OCI-M2 (cell line): Measurements from ENCODE around the gene SAMD11.
"Not testable (repeated sequence)": the region's sequence is repeated elsewhere in the genome, so short reads cannot be mapped to it uniquely, and the experiment has no call there.

Experiments
- DNase-seq: peaks from one replicate; lab custom pipeline; 2025; ENCODE audit not compliant: unreplicated experiment; lab: John Stamatoyannopoulos, UW

Gene SAMD11

DNA sequence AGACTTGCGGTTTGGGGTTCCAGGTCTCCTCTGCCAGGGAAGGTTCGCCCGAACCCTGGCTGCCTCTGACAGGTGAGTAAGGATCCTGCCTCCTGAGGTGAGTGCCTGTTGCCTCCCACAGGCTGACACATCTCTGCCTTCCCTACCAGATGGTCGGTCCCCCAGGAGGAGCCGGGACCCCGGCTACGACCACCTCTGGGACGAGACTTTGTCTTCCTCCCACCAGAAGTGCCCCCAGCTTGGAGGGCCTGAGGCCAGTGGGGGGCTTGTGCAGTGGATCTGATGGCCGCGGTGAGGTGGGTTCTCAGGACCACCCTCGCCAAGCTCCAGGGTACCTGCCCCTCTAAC, 50.5 kb downstream of the SAMD11 start:
- no peak for DNase-seq

DNA sequence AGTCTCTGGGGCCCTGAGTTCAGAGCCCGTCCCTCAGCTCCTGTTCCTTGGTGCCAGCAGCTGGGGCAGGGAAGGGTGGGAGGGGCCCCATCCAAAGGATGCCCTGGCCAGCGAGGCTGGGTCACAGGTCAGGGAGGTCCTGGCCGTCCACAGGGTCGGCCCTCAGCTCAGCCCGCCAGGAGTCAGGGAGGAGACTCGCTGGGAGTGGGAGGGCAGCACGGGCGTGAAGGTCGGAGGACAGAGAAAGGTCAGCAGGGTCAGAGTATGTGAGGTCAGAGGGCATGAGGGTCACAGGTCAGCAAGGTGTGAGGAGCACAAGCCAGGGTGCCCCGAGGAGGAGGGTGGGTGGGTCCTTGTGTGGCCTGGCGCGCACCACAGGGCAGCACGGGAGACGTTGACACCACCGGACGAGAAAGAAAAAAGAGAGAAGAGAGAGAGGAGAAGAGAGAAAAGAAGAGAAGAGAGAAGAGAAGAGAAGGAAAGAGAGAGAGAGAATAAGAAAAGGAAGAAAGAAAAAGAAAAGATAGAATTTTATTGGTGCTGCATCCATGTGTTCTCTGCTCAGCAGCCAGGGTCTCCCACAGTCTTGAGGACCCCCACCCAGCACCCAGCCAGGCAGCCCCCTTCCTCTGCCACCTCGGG, 51.1 kb downstream of the SAMD11 start:
- DNase-seq = no peak

DNA sequence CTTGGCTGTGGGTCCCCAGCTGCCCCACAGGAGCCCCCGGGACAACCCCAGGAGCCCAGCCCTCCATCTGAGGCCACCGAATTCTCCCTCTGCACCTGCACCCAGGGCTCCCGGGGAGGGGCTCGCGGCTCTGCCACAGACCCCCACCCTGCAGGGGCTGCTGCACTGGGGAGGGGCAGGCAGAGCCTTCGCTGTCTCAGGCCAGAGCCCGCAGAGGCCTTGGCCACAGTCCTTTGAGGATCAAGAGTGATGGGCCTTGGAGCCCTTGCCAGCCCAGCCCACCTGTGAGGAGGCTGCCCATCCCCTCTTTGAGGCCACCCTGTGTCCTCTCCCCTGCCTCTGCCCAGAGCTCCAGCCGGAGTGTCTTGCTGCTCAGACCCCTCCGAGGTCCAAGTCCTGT, 51.6 kb downstream of the SAMD11 start:
- DNase-seq = no peak

DNA sequence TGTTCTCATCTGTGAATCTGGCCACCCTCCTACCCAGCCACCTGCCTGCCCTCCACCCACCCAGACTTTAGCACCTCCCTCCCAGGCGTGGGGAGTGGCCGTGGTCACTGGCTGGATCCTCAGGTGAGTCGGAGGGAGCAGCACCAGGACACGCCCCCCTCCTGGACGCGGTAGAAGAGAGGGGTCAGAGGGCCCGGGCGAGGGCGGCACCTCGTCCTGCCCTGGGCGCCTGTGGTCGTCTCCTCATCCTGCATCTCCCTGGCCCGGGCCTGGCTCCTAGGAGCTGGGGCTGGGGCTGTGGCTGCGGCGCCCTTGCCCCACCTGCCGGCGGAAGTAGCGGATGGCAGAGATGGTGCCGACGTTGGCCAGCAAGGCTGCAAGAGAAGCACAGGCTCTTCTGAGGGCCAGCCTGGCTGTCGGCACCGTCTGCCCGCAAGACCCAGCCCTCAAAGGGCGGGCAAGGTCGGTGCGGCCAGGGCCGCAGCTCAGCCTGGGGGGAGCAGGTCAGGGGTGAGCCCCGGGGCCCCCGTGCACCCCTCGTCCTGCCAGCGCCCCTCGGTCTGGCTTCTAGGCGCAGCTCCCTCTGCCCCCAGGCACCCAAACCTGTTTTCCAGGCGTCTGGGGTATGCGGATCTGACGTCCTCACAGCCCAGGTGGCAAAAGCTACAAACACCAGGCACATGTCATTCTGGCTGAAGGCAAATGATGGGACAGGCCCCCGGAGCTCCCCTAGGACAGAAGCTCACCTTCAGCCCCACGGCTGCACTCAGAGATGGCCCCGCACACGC, 52.4 kb downstream of the SAMD11 start:
- no peak for DNase-seq

DNA sequence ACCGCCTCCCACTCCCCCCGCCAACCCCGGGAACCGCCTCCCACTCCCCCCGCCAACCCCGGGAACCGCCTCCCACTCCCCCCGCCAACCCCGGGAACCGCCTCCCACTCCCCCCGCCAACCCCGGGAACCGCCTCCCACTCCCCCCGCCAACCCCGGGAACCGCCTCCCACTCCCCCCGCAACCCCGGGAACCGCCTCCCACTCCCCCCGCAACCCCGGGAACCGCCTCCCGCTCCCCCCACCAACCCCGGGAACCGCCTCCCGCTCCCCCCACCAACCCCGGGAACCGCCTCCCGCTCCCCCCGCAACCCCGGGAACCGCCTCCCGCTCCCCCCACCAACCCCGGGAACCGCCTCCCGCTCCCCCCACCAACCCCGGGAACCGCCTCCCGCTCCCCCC, 53.1 kb downstream of the SAMD11 start:
- not testable (repeated sequence) for DNase-seq

DNA sequence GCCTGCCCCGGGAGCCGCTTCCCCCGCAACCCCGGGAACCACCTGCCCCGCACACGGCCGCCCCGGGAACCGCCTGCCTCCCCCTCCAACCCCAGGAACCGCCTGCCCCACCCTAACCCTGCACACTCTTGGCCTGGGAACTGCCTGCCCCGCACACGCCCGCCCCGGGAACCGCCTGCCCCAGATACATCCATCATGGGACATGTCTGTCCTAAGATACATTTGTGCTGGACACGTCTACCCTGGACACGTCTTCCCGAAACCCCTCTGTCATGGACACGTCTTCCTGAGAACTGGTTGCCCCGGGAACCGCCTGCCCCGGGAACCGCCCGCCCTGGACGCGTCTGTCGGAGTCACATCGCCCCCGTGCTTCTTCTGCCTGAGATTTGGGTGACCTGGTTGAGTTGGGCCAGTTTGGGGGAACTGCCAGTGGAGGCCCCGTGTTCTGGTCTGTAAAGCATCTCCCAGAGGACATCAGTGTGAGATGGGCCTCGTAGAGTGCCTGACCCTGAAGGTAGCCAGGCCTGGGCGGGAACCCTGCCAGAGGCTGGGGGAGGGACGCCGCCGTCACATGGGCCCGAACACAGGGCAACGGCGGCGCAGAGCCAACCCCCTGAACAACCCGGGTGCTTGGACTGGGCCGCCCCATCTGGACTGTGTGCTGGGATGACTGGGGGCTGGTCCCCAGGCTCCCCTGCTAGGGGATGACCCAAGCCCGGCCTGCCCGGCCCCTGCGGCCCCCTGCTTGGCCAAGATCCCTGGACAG, 54.5 kb downstream of the SAMD11 start:
- no peak for DNase-seq

DNA sequence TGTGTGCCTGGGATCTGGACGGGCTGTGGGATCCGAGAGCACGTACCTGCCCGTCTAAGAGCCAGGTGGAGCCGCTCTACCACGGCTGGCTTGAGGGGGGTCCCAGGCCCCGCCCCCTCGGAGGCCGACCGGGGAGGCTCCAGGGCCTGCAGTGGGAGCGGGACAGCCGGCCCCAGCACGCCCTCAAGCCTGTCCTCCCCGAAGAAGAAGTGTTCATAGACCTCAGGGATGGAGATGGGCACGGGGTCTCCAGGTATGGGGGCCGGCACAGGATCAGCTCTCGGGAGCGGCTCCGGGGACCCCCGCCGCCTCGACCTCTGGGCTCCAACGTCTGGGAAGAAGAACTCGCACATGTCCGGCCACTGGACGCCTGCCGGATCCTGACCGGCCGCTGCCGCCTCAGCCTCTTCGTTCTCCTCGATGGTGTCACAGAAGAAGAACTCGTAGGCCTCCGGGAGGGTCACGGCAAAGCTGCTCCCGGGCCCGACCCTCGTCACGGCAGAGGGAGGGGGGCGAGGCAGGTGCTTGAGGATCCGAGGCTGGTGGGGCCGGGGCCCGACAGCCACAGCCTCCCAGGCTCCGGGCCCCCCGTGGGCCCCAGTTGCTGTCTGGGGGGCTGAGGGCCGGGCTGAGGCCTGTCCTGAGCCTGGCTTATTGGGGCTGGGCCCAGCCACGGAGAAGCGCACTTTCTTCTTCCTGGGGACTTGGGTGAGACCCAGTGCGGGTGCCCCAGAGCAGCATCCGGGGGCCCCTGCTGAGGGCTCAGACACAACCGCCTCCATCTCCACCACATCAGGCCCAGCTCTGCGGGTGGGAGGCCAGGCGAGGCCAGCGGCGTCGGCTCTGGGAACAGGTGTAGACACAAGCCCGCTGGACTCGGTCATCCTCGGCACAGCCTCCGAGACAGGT, 55.4 kb downstream of the SAMD11 start:
- DNase-seq = no peak

DNA sequence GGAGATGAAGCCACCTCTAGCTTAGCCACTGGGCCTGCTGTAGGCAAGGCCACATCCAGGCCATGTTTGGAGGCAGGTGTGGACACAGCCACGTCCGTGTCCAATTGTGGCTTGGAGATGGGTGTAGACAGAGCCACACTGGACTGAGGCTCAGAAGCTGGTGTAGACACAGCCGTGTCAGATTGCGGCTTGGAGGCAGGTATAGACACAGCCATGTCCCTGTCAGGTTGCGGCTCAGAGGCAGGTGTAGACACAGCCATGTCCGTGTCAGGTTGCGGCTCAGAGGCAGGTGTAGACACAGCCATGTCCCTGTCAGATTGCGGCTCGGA, 56.0 kb downstream of the SAMD11 start:
- no peak for DNase-seq

DNA sequence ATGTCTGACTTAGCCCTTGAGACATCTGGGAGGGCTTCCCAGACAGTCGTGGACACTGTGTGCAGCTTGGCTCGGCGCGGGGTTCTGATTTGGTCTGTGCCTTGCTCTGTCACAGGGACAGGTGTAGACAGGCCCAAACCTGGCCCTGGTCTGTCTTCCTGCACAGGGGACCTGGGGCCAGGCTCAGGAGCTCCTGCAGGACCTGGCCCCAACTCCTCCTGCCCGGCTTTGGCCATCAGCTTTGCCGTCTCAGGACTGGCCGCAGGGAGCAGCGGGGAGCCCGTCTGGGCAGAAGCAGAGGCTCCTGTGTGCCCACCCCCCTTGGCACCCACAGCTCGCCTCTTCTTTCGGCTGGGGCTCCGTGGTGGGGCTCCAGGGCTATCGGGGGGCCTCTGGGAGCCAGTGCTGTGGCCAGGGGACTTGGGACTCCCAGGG, 56.4 kb downstream of the SAMD11 start:
- no peak for DNase-seq

DNA sequence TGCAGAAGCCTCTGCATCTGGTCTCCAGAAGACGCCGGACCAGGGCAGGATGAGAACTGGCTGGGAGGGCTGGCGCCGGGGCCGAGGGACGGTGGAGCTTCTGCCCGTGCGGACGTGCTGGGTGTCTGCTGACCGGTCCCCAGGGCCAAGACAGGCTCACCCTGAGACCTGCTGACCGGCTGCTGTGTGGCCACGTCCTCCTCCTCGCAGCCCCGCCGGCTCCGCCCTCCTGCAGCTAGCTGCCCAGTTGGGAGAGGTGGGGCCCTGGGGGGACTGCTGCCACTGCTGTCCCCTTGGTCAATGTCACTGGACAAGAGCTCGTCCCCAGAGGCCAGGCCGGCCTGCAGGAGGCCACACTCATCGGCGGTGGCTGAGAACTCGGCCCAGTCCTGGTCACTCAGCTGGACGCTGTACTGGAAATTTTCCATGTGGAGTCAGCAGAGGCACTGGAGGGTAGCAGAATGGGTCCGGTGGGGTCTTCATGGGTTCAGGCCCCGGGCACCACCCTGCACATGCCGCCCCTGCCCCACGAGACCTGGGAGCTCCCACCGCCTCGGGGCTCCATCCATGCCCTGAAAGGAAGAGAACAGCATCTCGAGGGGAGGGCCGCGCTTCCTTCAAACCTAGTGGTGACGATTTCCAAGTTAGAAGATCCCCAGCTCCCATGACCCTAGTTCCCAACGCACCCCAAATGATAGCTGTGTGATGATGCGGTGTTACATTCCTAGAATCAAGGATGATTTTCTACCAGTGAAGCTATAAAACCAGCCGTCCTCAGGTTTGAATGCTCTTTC, 57.1 kb downstream of the SAMD11 start:
- no peak for DNase-seq

DNA sequence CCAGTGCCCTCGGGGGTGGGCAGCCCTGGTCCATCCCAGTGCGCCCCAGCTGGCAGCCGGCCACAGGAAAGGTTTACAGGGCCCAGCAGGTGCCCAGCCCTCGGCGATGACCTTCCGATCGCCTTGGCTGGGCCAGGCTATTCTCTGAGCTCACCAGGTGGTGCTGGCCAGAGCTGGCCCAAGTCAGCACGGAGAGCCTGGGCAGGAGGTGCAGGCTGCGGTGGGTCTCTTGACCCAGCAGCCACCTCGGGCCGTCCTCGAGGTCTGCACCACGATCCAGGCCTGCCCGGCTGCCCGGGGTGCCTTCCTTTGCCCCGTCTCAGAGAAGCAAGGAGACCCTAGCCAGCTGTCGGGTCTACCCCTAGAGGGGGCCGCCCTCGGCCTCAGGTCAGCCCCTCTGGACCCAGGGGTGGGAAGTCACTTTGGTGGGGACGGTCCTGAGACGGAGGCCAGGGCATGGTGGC, 57.8 kb downstream of the SAMD11 start:
- DNase-seq = no peak

DNA sequence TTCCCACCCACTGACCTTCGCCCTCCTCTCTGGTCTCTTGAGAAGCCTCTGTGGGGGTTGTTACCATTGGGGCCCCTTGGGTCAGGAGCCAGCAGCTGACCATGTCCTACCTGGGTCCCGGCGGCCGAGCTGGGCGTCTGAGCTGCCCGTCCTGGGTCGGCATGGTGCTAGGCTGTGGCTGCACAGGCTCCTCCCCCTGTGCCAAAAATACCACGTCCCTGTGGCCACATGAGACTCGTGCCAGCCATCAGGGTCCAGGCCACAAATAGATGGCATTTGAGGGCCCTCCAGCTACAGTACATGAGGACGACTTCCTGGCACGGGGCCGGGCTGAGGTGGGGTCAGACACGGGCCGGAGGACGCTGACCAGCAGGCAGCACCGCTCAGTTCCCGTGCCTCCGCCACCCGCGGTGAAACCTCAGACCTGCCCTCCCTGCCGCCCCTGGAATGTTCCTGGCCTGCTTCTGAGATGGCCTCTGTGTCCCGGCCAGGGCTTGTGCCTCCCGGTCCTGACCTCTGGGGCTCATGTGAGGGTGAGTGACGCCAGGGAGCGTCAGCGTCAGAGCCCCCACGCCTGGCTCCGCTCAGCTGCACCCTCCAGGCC, 58.3 kb downstream of the SAMD11 start, which contains the start of gene PERM1:
TSS of gene PERM1 (minus strand) at position 139 of the 604 bp plus-strand sequence. CDS start 1,064 bp downstream, outside the sequence.
- DNase-seq = no peak

DNA sequence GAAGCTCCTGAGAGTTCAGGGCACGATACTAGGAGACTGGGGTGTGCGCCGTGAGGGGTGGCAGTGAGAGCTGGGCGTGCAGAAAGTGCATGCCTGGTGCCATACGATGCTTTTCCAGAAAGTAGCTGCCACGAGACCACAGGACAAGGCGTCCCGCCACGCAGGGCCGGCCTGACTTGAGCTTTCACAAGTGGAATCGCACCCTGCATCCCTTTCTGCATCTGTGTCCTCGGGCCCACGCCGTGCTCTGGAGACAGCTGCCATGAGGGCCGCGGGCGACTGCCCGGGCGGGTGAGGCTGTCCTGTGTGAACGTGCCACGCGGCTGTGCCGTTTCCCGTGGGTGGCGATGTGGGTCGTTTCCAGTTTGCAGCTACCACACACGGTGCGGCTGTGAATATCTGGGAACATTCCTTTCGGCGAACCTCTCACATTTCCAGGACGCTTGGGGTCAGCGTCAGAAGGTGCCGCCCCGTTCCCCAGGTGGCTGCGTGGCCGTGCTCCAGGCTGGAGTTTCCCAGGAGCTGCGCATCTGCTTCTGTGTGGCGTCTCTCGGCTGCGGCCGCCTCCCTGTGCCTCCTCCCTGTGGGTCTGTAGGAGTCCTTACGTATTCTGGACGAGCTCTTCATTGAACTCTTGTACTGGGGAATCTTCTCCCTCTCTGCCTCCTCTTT, 59.2 kb downstream of the SAMD11 start:
- DNase-seq = no peak

DNA sequence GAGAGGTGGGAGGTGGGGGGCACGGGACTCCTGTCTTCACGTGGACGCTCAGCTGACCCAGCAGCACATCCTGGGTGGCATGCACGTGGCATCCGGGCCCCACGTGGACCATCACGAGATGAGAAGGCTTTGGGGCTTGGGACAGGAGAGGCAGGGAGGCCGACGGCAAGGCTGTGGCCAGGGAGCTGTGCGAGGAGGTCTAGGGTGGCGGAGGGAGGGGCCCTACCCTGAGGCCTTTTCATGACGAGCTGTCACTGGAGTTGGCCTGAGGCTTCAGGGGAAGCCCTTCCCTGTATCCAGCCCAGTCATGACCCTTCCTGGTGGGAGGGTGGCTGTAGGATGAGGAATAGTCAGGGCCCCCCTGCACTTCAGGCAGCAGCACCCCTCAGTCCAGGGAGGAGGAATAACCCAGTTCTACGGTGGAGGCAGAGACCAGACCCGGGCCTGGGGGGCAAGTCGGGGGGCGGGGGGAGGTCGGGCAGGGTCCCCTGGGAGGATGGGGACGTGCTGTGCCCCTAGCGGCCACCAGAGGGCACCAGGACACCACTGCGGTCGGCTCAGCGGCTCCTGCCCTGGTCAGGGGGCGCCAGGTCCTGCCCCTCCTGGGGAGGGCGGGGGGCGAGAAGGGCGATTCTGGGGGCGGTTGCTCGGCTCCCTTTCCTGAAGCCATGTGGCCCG, 60.2 kb downstream of the SAMD11 start:
- DNase-seq = no peak

DNA sequence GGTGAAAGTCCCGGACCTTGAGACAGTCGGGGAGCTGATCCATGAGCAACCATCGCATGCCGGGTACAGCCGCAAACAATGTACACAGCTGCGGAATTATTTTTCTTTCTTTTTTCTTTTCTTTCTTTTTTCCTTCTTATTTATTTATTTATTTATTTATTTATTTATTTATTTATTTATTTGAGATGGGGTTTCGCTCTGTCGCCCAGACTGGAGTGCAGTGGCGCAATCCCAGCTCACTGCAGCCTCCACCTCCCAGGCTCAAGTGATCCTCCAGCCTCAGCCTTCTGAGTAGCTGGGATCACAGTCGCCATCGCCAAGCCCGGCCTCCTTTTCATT, 60.7 kb downstream of the SAMD11 start:
- no peak for DNase-seq

DNA sequence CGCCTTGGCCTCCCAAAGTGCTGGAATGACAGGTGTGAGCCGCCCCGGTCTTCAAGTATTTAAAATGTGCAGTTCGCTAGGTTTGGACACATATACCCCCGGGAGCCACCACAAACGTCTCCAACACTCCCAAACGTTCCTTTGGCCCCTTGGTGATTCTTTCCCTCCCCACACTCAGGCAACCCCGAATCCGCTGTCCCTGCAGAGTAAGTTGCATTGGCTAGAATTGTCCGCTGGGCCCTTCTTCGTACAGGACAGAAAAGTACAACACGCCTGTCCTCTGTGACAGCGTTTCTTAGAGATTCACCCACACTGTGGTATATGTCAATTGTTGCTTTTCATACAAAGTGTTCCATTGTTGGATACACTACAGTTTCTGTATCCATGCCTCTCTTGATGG, 61.4 kb downstream of the SAMD11 start:
- DNase-seq = no peak

DNA sequence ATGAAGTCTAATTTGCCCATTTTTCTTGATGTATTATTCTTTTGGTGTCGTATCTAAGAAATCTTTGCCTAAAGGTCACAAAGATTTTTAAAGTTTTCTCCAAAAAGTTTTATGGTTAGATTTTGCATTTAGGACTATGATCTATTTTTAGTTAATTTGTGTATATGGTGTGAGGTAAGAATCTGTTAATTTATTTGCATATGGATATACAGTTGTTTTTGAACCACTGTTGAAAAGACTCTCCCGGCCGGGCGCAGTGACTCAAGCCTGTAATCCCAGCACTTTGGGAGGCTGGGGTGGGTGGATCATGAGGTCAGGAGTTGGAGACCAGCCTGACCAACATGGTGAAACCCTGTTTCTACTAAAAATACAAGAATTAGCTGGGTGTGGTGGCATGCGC, 64.3 kb downstream of the SAMD11 start:
- not testable (repeated sequence) for DNase-seq

DNA sequence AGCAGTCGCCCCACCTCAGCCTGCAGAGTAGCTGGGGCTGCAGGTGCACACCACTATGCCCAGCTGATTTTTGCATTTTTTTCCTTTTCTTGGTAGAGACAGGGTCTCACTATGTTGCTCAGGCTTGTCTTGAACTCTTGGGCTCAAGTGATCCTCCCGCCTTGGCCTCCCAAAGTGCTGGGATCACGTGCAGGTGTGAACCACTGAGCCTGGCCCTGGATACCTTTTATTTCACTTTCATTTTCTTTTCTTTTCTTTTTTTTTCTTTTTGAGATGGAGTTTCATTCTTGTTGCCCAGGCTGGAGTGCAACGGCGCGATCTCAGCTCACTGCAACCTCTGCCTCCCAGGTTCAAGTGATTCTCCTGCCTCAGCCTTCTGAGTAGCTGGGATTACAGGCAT, 67.6 kb downstream of the SAMD11 start:
- not testable (repeated sequence) for DNase-seq

DNA sequence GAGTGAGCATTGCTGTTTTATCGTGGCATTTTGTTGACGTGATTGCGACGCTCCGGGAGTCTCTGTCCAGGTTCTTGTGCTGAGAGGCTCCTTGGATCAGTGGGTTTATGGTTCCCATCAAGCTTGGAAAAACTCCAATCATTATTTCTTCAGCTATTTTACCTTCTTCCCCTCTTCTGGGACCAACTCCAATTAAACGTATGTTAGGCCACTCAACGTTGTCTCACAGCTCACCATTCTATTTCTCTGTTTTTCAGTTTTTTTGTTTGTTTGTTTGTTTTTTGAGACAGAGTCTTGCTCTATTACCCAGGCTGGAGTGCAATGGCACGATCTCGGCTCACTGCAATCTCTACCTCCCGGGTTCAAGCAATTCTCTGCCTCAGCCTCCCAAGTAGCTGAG, 68.2 kb downstream of the SAMD11 start:
- no peak for DNase-seq
